T47D (cell line): ENCODE measurements around the gene OSBPL6.

Source experiments
- DNase-seq, 2 experiments: peaks; one replicate each; pipeline versions ENCODE4 v3.0.0 to v3.0.0-alpha.2; 2011 to 2012; ENCODE audit warnings: low read depth in 1 of 2, low spot score in 1 of 2
- JUND ChIP-seq: IDR thresholded peaks from 2 replicates; pipeline ENCODE4 v1.6.1; 2012; ENCODE audit warnings: low read depth
- in situ Hi-C: cut with HindIII; loops from 2 replicates; pipeline ENCODE4 v1.10.0; 2016; ENCODE audit warnings: low sequenced_read_pairs, low pct_unique_long_range_greater_than_20kb

The OSBPL6 gene

GRCh38 chr2:178379162-178380004 is 185.1 kb downstream of the OSBPL6 start:
- no peak for DNase-seq
- no peak for TF ChIP-seq JUND
- in situ Hi-C loops = no loop called here

GRCh38 chr2:178380763-178381162 is 186.5 kb downstream of the OSBPL6 start:
- DNase-seq = no peak
- TF ChIP-seq JUND = no peak
- in situ Hi-C loops = no loop called here

DNA sequence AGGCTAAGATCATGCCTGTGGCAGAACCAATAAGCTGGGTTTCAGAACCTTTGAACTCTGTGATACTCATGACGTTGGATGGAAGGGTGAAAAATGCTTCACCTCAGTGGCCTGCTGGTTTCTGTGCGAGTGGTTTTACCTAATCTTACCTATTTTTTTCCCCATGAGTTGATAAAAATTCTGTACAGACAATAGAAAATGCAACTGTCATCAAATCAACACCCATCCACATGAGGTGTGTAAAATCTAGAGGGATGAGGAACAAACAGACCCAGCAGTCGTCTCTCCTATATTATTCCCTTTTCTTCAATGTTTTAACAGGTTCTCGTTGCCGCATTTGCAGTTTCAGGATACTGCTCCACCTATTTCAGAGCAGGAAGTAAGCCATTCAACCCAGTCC is 189.4 kb downstream of the OSBPL6 start:
- no peak for DNase-seq
- TF ChIP-seq JUND = no peak

DNA sequence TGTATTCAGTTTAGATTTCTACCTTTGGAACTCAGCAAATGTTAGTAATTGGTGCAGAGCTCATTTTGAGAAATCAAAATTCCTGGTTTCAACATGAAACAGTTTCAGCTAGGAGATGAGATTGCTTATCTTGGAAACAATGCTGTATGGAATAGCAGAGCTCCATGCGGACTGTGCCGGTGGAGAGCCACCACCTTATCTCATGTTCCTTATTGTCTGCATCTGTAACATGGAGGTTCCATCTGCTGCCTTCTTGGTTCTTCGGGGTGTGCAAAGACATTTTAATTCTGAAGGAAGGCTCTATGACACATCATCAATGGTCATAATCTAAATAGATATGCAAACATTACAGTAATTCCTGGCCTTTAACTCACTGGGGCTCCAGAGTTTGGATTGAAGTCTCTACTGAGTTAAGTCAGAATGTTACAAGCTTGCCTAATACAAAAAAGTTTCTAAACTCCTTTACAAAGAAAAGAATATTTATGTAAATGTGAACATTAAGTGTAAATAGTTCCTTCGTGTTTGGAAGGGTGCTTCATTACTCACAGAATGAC is 191.4 kb downstream of the OSBPL6 start:
- TF ChIP-seq JUND = no peak
- in situ Hi-C loops = no loop called here
- no peak for DNase-seq

More for the DNA sequence above, 189.4 kb downstream of the OSBPL6 start:
- in situ Hi-C loops = no loop called here

DNA sequence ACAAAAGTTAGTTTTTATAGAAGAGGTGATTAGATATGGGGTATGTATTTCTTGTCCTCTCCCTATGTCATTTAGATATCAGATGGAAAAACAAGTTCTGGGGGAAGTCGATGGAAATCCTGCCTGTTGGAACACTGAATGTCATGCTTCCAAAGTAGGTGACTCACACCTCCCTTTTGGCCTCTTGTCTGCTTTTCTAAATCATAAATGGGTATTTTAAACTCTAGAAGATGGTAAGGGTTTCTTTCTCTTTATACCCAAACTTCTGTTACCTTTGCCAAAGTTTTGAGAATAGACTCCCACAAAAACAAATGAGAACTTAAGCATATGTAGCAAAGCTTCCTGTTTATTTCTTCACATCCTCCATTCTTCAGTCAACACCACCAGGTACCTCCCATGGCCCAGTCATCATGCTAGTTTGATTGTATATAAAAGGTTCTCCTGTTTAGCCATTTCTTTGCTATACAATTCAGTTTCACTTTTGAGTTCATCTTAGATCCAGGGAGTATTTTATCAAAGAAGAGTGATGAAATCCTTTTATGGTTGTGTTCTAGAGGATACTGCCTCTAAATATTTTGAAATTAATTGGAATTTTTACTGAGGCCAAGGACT is 192.8 kb downstream of the OSBPL6 start:
- in situ Hi-C loops = no loop called here
- no peak for TF ChIP-seq JUND

DNA sequence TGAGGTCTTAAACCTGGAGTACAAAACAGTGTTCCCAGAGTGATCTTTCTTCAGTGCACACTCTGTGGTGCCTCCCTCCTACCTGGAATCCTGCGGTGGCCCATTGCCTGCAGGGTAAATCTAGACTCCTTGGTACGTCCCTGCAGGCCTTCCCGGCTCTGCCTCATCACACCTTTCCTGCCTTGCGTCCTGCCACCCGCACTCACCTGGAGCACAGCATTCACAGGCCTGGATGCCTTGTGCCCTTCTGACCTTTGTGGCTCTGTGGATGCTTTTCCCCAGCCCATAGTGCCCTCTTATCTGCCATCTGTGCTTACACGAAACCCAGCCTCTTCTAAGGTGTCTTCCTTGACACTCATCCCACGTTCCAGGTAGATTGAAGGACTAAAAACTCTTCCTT is 194.0 kb downstream of the OSBPL6 start:
- no peak for DNase-seq
- in situ Hi-C loops = no loop called here
- no peak for TF ChIP-seq JUND

More for the DNA sequence above, 192.8 kb downstream of the OSBPL6 start:
- DNase-seq = no peak

GRCh38 chr2:178391701-178392100 is 197.4 kb downstream of the OSBPL6 start:
- in situ Hi-C loops = no loop called here
- no peak for DNase-seq
- no peak for TF ChIP-seq JUND

- no peak for DNase-seq
- in situ Hi-C loops = no loop called here
- no peak for TF ChIP-seq JUND
These were observed 197.9 kb downstream of the OSBPL6 start for GRCh38 chr2:178392215-178392614.

DNA sequence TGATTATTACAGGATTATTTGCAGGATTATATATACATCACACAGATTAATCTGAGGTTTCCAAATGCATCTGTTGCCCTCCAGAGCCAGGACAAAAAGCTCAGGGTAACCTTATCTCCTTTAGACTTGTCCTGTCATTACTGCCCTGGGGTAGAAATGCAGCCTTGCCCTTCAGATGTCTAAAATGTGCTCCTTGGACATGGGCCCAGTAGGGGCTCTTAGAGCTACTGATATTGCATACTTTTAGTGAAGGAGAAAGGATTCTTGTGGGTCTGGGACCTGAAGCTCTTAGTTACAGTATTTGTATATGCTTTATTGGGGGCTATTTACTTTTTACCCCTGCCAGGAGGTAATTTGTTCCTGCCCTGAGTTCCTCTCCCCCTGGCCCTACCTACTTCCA is 200.5 kb downstream of the OSBPL6 start:
- TF ChIP-seq JUND = no peak
- in situ Hi-C loops = no loop called here
- no peak for DNase-seq

GRCh38 chr2:178395295-178395694 is 201.0 kb downstream of the OSBPL6 start:
- in situ Hi-C loops = no loop called here
- DNase-seq = no peak
- no peak for TF ChIP-seq JUND

GRCh38 chr2:178395941-178396570 is 201.7 kb downstream of the OSBPL6 start:
- no peak for TF ChIP-seq JUND
- DNase-seq = no peak
- in situ Hi-C loops = no loop called here

DNA sequence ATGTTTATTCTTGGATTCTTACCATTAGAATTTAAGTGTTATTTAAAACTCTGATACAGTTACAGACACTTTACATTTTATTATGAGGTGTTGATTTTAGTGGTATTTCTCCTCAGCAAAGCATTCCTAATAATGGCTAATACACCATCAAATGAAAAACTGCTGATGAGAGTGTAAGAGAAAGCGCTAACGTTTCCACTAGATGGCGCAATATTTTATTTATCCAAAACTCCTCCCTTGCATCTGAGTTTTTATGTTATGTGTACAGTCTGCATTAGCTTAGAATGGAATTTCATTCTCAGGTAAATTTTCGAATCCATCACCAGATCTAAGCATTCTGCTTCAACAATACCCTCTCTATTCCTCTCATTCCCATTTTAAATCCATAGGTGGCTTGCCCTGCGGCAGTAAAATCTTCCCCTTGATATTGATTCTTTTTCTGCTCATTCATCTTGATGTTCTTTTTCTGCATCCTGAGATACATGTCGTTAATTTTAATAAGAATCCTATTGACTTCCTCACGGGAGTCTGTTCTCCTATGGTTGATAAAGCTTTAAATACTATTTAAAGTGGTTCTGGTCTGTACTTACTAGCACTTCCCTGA is 202.8 kb downstream of the OSBPL6 start:
- DNase-seq = peak in 1 of 2 experiments; percentile 60
- no peak for TF ChIP-seq JUND
- in situ Hi-C loops = no loop called here

- in situ Hi-C loops = no loop called here
- no peak for DNase-seq
- TF ChIP-seq JUND = no peak
These were observed 207.7 kb downstream of the OSBPL6 start for GRCh38 chr2:178401994-178402437.
